Fibroblast of lung (primary cell): ENCODE results near the gene DUSP3. TPM values are rescaled to one million over a fixed set of nuclear protein-coding genes. Genes with fewer than 3 reads are reported as not detected.

Experiments used
- DNase-seq, 2 donors: peaks; one replicate each; pipeline versions ENCODE4 v3.0.0 to v3.0.0-alpha.2; 2010; ENCODE audit warnings: low read depth in 2 of 2
- H2AFZ ChIP-seq: 2 replicates; pipeline ENCODE4 v1.5.1; 2012; ENCODE audit warnings: low read length, control low read depth, inconsistent platforms
- H3K27ac ChIP-seq: 2 replicates; pipeline ENCODE4 v1.5.1; 2011; ENCODE audit warnings: low read length, control low read depth; ENCODE audit not compliant: insufficient read depth
- H3K27me3 ChIP-seq: 2 replicates; pipeline ENCODE4 v1.5.1; 2011; ENCODE audit warnings: mild to moderate bottlenecking, low read length; ENCODE audit not compliant: control insufficient read depth, insufficient read depth
- H3K36me3 ChIP-seq: 2 replicates; pipeline ENCODE4 v1.5.1; 2011; ENCODE audit warnings: low read length; ENCODE audit not compliant: control insufficient read depth, insufficient read depth
- H3K4me1 ChIP-seq: 2 replicates; pipeline ENCODE4 v1.5.1; 2011; ENCODE audit warnings: low read length; ENCODE audit not compliant: control insufficient read depth, insufficient read depth; ENCODE audit errors: extremely low read depth
- H3K4me2 ChIP-seq: 2 replicates; pipeline ENCODE4 v1.5.1; 2011; ENCODE audit warnings: low read length, control low read depth; ENCODE audit not compliant: insufficient read depth; ENCODE audit errors: extremely low read depth
- H3K4me3 ChIP-seq, 4 experiments: fragments of 200-600 bp in 1 of 4; sonication (generic) in 1 of 4; replicated peaks in 1 of 4; 2 replicates each; pipeline ENCODE4 v1.5.1; 2011 to 2016; ENCODE audit warnings: low read length in 4 of 4, low read depth in 3 of 4, mild to moderate bottlenecking in 3 of 4, control low read depth in 2 of 4, inconsistent platforms in 1 of 4, mixed read lengths in 1 of 4; ENCODE audit not compliant: insufficient read depth in 1 of 4; ENCODE audit errors: control extremely low read depth in 1 of 4
- H3K79me2 ChIP-seq: 2 replicates; pipeline ENCODE4 v1.5.1; 2012; ENCODE audit warnings: mild to moderate bottlenecking, low read length, inconsistent platforms; ENCODE audit not compliant: control insufficient read depth, insufficient read depth
- H3K9ac ChIP-seq: 2 replicates; pipeline ENCODE4 v1.5.1; 2011; ENCODE audit warnings: mild to moderate bottlenecking, low read length, control low read depth; ENCODE audit not compliant: insufficient read depth
- H3K9me3 ChIP-seq: 2 replicates; pipeline ENCODE4 v1.5.1; 2012; ENCODE audit warnings: low read depth, low read length; ENCODE audit not compliant: control insufficient read depth, insufficient read depth
- H4K20me1 ChIP-seq: 2 replicates; pipeline ENCODE4 v1.5.1; 2011; ENCODE audit warnings: low read length; ENCODE audit not compliant: control insufficient read depth, insufficient read depth; ENCODE audit errors: extremely low read depth
- EZH2 ChIP-seq: IDR thresholded peaks from 2 replicates; pipeline ENCODE4 v1.5.1; 2012; ENCODE audit warnings: low read length, control low read depth, mild to moderate bottlenecking; ENCODE audit errors: missing control alignments
- polyA plus RNA-seq, 2 donors: library from polyadenylated mRNA; depleted of rRNA in 1 of 2; stranded (reverse) in 1 of 2; unstranded in 1 of 2; fragments of >200 nt; gene quantifications; 2 replicates each; pipeline ENCODE4 v1.2.1, GENCODE V29; 2011 to 2012; ENCODE audit warnings: missing spikeins in 1 of 2
- total RNA-seq: library from RNA; depleted of rRNA; stranded (reverse); fragments of >200 nt; gene quantifications from 2 replicates; pipeline ENCODE4 v1.2.1, GENCODE V29; 2014
- TF ChIP-seq, protein P1 (sequence below), 2 donors: IDR thresholded peaks in 1 of 2; conservative IDR thresholded peaks in 1 of 2; 1 replicate in 1 of 2; 2 replicates in 1 of 2; pipeline ENCODE4 v1.5.1; 2011 to 2012; ENCODE audit warnings: low read length in 2 of 2, control low read depth in 1 of 2, inconsistent platforms in 1 of 2, low read depth in 1 of 2, mild to moderate bottlenecking in 1 of 2

Gene DUSP3
- total and polyA plus RNA-seq, 2 donors (not counting 1 experiment from before 2014, with no cell fraction given): 51.2 to 55.9 TPM

DNA sequence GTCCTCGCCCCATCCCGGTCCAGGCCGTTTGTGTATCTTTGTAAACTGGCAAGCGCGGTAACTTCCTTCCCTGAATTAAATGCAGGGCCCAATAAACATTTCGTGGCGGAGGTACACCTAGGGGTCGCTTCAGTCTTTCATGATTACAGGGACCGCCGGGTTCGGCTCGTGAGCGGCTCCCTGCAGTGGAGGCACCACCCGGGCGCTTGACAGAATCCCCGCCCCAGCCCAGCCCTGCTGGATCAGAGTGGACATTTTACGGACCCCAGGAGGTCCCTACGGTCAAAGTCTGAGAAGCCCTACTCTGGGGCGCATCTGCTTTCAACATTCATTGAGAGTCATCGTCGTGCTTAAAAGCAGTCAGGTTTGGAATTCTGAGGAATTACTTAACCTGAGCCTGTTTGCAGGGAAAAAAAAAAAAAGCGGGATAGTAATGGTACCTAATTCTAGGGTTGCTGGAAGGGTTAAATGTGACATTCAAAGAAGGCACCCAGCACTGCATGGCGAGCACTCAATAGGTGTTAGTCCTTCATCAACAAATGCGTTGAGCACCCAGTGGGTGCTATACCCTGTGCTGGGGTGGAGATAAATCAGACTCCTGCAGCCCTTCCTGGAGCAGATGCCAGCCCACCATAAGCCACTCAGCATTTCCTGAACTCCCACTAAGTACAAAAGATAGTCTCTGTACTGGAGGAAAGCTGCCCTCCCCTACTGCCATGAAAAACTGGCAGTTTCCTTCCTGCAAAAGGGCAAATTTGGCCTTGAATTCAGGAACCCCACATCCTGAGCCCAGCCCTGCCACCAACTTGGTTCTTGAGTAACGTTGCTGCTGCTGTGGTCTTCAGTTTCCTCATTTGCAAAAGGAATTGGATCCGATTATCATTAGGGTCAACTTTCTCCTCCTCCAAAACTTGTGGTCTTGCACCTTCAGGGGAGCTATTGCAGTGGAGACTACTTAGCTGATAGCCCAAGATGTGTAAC, 658 bp upstream of the DUSP3 start:
- Histone ChIP-seq H3K4me1 (peaks cover 3% of the 10 kb centered on the region), H3K4me2 (peak overlapping the region; percentile 75), H3K27me3 (peaks cover 3% of the 10 kb centered on the region), H4K20me1 (no peaks in the 10 kb centered on the region), H3K27ac (peak overlapping the region; percentile 98), H3K9me3 (no peaks in the 10 kb centered on the region), H3K79me2 (peaks cover 21% of the 10 kb centered on the region), H3K36me3 (peaks cover 6% of the 10 kb centered on the region), H2AFZ (peak overlapping the region; percentile 82), H3K4me3 (peak overlapping the region; percentile 65 to 93 (median 78)), H3K9ac (peak overlapping the region; percentile 72)
- no peak for DNase-seq
- TF ChIP-seq, protein P1, sequence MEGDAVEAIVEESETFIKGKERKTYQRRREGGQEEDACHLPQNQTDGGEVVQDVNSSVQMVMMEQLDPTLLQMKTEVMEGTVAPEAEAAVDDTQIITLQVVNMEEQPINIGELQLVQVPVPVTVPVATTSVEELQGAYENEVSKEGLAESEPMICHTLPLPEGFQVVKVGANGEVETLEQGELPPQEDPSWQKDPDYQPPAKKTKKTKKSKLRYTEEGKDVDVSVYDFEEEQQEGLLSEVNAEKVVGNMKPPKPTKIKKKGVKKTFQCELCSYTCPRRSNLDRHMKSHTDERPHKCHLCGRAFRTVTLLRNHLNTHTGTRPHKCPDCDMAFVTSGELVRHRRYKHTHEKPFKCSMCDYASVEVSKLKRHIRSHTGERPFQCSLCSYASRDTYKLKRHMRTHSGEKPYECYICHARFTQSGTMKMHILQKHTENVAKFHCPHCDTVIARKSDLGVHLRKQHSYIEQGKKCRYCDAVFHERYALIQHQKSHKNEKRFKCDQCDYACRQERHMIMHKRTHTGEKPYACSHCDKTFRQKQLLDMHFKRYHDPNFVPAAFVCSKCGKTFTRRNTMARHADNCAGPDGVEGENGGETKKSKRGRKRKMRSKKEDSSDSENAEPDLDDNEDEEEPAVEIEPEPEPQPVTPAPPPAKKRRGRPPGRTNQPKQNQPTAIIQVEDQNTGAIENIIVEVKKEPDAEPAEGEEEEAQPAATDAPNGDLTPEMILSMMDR (conservative IDR thresholded peaks at IDR 0.05 in 1 of 2, IDR thresholded peaks at IDR 0.05 in 1 of 2; ENCODE audit: low read depth in 1 of 2, low read length in 2 of 2): peak in 1 of 2 donors; percentile 13
- TF ChIP-seq EZH2: no peak

DNA sequence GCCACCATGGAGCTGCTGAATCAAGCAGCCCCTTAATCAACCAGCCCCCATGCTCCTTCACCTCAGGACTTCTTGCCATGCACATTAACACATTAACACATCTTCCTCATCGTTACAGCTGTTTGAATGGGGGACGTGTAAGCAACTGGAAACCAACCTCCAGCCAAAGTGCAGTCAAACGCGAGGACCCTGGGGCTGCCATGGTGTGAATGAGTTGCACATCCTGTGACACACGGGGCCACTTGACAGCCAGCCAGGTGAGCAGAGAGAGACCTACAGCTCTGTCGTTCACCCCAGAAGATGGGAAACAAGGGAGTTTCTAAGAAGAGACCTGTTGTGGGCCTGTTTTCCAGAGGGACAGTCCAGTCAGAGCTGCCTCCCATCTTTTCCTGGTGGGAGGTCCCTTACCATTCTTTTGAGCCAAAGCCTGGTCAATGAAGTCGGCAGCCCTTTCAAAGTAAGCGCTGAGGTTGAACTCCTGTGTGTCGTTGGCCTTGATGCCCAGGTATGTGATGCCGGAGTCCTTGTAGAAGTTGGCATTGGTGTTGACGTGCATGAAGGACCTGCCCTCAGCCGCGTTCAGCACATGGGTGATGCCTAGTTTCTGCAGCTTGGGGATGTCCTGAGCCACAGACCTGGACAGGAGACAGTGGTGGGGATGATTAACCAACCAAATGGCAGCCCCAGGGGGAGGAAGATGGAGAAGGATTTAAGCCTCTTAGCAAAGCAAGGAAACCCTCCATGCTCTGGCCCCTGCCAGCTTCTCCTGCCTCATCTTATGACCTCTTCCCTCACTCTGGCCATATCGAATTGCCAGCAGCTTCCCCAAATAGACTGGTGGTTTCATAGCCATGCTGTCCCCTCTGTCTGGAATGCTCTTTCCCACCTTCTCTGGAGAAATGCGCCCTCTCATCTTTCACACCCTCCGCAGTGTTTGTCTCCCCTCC, 4.2 kb downstream of the DUSP3 start:
- H3K9me3 ChIP-seq: no peaks in the 10 kb centered on the region
- H2AFZ ChIP-seq: no peak overlapping the region
- H3K79me2 ChIP-seq: peaks cover 21% of the 10 kb centered on the region
- TF ChIP-seq, protein P1 (conservative IDR thresholded peaks at IDR 0.05 in 1 of 2, IDR thresholded peaks at IDR 0.05 in 1 of 2; ENCODE audit: low read depth in 1 of 2, low read length in 2 of 2): no peak
- TF ChIP-seq EZH2: no peak
- H3K27ac ChIP-seq: no peak overlapping the region
- H3K4me1 ChIP-seq: no peaks in the 10 kb centered on the region
- no peak overlapping the region for H3K4me3 ChIP-seq
- H3K27me3 ChIP-seq: no peaks in the 10 kb centered on the region
- peaks cover 22% of the 10 kb centered on the region for H3K36me3 ChIP-seq
- H4K20me1 ChIP-seq: no peaks in the 10 kb centered on the region
- DNase-seq: no peak
- H3K4me2 ChIP-seq: no peak overlapping the region
- H3K9ac ChIP-seq: no peak overlapping the region
